Measurements from ENCODE around the gene ZBTB6. TPM values are rescaled to one million over a fixed set of nuclear protein-coding genes. Genes with fewer than 3 reads are reported as not detected.

Gene ZBTB6
- total and polyA plus RNA-seq, 2 of the 13 experiments (the other 11 are each of a cell fraction or from before 2014, with no cell fraction given): 3.7 to 7.1 TPM

DNA sequence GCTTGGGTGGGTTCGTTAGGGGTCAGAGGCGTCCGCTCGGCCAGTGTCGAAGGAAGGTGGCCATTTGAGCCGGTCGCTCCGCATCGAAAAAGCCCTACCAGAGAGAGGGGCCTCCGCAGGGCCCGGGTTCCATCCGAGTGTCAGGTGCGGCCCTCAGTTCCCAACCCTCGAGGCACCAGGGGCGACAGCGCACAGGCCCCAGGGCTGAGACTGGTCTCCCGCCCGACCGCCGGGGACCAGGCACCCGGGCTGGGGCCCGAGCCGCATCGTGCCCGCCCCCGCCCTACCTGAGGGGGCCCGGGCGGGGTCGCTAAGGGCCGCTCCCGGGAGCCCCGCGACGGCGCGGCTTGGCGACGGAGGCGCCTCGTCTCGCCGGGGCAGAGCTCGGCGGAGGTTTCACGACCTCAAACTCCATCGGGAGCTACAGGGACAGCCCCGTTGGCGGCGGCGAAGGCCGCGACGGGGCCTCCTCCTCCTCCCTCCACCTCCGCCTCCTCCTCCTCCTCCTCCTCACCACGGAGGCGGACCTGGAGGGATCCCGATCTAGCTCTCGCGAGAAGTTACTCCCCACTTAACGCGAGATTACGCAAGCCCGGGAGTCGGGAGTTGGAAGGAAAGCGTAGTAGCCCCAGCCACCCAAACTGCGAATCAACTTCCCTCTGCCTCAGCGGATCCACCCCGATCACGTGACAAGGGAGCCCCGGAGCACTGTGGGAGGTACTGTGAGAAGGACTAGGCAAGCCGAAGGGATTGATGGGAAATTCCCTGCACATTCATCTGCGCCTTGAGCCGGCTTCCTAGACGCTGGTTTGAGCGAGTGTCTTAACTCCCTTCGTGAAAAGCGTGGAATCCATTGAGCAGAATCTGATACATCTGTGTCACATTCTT lies 8.1 kb downstream of the ZBTB6 start, which contains the start of gene RC3H2 (continued):
- TF ChIP-seq ZNF276 (CRISPR knock-in tag; IDR thresholded peaks at IDR 0.05; ENCODE audit: low read depth): no peak; the same call in 1 of the 2 replicates
- TF ChIP-seq SUZ12 (IDR thresholded peaks at IDR 0.05; ENCODE audit: low read depth, low read length): peak; percentile 54; the same call in 1 of the 2 replicates
- TF ChIP-seq, protein P1, sequence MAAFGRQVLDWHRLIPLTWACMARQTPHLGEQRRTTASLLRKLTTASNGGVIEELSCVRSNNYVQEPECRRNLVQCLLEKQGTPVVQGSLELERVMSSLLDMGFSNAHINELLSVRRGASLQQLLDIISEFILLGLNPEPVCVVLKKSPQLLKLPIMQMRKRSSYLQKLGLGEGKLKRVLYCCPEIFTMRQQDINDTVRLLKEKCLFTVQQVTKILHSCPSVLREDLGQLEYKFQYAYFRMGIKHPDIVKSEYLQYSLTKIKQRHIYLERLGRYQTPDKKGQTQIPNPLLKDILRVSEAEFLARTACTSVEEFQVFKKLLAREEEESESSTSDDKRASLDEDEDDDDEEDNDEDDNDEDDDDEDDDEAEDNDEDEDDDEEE (CRISPR knock-in tag; IDR thresholded peaks at IDR 0.05): no peak
- TF ChIP-seq ZNF3 (CRISPR knock-in tag; IDR thresholded peaks at IDR 0.05): no peak
- TF ChIP-seq BCL3 (CRISPR knock-in tag; IDR thresholded peaks at IDR 0.05): peak; percentile 59; the same call in 1 of the 2 replicates
- TF ChIP-seq, protein P2, sequence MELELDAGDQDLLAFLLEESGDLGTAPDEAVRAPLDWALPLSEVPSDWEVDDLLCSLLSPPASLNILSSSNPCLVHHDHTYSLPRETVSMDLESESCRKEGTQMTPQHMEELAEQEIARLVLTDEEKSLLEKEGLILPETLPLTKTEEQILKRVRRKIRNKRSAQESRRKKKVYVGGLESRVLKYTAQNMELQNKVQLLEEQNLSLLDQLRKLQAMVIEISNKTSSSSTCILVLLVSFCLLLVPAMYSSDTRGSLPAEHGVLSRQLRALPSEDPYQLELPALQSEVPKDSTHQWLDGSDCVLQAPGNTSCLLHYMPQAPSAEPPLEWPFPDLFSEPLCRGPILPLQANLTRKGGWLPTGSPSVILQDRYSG (CRISPR knock-in tag; IDR thresholded peaks at IDR 0.05): no peak
- TF ChIP-seq KLF12 (CRISPR knock-in tag; IDR thresholded peaks at IDR 0.05; ENCODE audit: borderline replicate concordance): peak; percentile 59; the same call in 1 of the 2 replicates
- peak; percentile 67; the same call in 1 of the 2 replicates for TF ChIP-seq HINFP (CRISPR knock-in tag; IDR thresholded peaks at IDR 0.05; ENCODE audit: low read depth)
- TF ChIP-seq HNRNPK (IDR thresholded peaks at IDR 0.05; ENCODE audit: low read depth, low read length, poor library complexity, severe bottlenecking): peak; percentile 63
- TF ChIP-seq, protein P3, sequence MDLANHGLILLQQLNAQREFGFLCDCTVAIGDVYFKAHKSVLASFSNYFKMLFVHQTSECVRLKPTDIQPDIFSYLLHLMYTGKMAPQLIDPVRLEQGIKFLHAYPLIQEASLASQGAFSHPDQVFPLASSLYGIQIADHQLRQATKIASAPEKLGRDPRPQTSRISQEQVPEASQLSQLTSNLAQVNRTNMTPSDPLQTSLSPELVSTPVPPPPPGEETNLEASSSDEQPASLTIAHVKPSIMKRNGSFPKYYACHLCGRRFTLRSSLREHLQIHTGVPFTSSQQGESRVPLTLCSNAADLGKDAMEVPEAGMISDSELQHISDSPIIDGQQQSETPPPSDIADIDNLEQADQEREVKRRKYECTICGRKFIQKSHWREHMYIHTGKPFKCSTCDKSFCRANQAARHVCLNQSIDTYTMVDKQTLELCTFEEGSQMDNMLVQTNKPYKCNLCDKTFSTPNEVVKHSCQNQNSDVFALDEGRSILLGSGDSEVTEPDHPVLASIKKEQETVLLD (CRISPR knock-in tag; IDR thresholded peaks at IDR 0.05; ENCODE audit: low read depth): no peak
- TF ChIP-seq ZNF12 (CRISPR knock-in tag; IDR thresholded peaks at IDR 0.05): no peak
- TF ChIP-seq, protein P4, sequence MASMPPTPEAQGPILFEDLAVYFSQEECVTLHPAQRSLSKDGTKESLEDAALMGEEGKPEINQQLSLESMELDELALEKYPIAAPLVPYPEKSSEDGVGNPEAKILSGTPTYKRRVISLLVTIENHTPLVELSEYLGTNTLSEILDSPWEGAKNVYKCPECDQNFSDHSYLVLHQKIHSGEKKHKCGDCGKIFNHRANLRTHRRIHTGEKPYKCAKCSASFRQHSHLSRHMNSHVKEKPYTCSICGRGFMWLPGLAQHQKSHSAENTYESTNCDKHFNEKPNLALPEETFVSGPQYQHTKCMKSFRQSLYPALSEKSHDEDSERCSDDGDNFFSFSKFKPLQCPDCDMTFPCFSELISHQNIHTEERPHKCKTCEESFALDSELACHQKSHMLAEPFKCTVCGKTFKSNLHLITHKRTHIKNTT (CRISPR knock-in tag; IDR thresholded peaks at IDR 0.05): no peak
- peak; percentile 58 for TF ChIP-seq AHR (CRISPR knock-in tag; IDR thresholded peaks at IDR 0.05)
- TF ChIP-seq KLF13 (CRISPR knock-in tag; IDR thresholded peaks at IDR 0.05): no peak
- TF ChIP-seq POLR2AphosphoS2 (IDR thresholded peaks at IDR 0.05; ENCODE audit: low read depth, low read length): no peak
- TF ChIP-seq, protein P5, sequence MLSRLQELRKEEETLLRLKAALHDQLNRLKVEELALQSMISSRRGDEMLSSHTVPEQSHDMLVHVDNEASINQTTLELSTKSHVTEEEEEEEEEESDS (CRISPR knock-in tag; IDR thresholded peaks at IDR 0.05; ENCODE audit: borderline replicate concordance): 0 out of 2 replicates have a peak, but pooled peaks have one; percentile 7

Data from HepG2 (cell line).